ENCODE data around the gene SELENBP1.
A peak's percentile ranks its signal among the peaks of the same experiment; 100 is the strongest.
"Not testable (repeated sequence)": the region's sequence is repeated elsewhere in the genome, so short reads cannot be mapped to it uniquely, and the experiment has no call there.

The SELENBP1 gene

DNA sequence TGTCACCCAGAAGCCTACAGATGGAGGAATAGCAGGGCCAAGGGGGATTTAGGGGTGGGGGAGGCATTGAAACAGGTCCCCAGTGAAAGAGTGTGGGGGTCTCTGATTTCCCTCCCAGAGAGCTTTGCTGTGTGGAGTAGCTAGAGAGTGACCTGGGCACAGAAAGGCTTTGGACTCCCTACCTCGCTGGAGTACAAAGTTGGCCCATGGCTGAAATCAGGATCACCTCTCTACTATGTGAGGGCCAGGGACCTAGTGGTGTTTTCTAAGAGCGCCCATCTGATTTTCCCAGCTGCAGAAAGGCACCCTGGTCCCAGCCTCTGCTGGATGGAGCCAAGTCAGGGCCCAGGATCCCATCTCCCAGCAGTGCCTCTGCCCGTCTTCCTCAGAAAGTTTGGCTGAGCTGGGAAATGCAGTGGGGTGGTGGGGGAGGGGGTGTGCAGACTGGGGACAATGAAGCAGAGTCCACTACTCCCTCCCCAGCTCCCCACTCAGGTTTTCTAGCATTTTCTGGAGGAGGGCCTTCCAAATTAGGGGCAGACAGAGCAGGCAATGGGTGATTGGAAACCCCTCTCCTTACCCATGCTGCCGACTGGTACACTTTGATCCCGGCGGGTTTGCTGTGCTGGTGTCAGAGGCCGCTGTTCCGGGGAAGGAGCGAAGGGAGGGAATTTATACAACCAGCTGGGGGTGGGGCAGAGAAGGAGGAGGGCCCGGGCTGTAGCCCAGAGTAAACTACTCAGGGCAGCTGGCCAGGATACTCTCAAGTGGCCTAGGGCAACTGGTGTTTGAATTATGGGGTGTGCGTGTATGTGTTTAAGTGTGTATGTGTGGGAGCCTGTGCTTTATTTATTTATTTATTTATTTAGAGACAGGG, at the start of gene SELENBP1:
Gene SELENBP1 (minus strand): TSS at position 648 of the 877 bp plus-strand sequence. CDS start 64 bp downstream, at position 584.
- DNase-seq = no peak

GRCh38 chr1:151419819-151420218, 47.3 kb upstream of the SELENBP1 start:
- no peak for DNase-seq

GRCh38 chr1:151418081-151418480, 45.6 kb upstream of the SELENBP1 start:
- no peak for DNase-seq

GRCh38 chr1:151416231-151416630, 43.7 kb upstream of the SELENBP1 start:
- no peak for DNase-seq

- DNase-seq = no peak
Observed at GRCh38 chr1:151411884-151412283, 39.4 kb upstream of the SELENBP1 start.

GRCh38 chr1:151408891-151409290, 36.4 kb upstream of the SELENBP1 start:
- DNase-seq = no peak

DNA sequence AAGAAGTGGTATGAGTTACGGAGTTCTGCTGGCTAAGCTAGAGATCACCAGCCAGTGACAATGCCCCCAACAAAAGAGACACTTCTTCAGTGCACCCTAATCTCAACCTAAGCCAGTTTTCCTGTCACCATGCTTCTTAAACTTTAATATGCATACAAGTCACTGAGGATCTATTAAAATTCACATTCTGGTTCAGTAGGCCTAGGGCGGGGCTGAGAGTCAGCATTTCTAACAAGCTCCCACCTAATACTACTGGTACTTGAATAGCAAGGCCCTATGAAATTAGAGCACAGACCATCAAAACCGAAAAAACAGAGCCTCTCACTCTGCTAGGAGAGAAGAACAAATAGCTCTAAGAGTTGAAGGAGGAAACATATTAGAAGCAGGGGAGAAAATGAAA, 34.8 kb upstream of the SELENBP1 start:
- DNase-seq = no peak

GRCh38 chr1:151406176-151406575, 33.7 kb upstream of the SELENBP1 start:
- DNase-seq = no peak

DNA sequence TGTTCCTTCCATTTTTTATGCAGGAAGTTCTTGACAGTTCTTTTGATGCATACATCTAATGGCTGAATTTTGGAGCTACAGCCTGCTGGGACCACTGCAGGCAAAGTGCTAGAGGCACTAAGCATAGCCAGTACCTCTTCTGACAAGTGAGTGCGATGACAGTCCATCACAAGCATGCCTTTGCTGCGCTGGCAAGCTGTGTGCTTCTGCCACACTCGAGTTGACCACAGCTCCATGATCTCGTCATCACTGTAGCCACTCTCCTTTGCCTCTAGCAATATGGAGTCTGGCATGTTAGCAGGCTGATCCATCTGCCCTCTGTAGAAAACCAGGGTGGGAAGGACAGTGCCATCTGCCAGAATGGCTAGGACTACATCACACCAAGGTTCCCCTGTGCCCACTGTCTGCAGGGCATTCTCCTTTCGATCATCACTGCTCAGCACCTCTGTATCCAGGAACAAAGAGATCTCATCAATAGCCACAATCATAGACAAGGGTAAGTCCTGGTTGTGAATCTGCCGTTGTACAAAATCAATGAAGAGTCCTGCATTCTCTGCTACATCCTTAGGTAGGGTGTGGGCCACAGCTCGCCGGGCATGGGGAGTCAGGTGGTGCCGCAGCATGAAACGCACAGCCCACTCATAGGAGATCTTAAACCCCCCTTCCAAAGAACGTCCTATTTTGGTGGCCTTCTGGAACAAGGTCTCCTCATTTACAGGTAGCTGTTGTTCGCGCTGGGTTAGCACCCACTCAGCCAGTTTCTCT, 32.9 kb upstream of the SELENBP1 start:
- DNase-seq = no peak

GRCh38 chr1:151403612-151404011, 31.1 kb upstream of the SELENBP1 start:
- DNase-seq = no peak

DNA sequence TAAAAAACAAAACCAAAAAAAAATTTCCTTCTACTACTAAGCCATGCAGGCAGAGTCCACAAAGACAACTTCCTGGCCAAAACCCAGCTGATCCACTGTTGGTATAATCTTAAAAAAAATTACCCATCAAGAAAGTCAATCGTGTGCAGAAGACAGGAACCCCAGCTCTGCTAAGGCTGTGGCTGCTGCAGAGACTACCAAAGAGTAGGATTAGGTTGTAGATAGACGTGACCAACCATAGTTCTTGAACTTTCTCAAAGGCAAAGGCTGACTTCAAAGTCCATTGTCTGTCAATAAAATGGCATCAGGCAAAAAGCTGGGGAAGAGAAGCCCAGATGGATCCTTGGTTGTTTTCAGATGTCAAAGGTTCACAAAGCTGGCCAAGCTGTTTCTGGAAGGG, 30.3 kb upstream of the SELENBP1 start:
- DNase-seq = no peak

- no peak for DNase-seq
Observed at GRCh38 chr1:151401860-151402259, 29.4 kb upstream of the SELENBP1 start.

DNA sequence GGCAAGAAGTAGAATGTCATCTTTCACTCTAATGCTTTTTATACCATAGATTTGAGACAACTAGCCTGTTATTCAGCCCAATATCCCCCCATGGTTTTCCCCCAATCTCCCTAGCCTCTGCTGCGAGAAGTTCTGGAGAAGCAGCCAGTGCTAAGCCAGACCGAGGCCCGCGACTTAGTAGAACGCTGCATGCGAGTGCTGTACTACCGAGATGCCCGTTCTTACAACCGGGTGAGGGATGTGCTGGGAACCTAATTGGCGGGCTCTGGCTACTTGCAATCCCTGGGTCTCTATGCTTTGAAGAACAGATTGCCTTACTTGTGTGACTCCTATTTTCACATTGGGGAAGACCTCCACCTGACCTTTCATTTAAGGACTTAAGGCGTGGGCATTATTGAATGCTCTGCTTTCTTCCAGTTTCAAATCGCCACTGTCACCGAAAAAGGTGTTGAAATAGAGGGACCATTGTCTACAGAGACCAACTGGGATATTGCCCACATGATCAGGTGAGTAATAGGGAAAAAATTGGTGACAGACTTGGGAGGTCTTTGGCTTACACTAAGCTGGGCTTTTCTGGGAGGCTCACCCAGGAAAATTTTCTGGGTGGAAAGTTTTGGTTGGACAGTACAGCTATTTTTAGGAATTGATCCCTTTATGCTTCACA, 28.8 kb upstream of the SELENBP1 start:
- DNase-seq = no peak

DNA sequence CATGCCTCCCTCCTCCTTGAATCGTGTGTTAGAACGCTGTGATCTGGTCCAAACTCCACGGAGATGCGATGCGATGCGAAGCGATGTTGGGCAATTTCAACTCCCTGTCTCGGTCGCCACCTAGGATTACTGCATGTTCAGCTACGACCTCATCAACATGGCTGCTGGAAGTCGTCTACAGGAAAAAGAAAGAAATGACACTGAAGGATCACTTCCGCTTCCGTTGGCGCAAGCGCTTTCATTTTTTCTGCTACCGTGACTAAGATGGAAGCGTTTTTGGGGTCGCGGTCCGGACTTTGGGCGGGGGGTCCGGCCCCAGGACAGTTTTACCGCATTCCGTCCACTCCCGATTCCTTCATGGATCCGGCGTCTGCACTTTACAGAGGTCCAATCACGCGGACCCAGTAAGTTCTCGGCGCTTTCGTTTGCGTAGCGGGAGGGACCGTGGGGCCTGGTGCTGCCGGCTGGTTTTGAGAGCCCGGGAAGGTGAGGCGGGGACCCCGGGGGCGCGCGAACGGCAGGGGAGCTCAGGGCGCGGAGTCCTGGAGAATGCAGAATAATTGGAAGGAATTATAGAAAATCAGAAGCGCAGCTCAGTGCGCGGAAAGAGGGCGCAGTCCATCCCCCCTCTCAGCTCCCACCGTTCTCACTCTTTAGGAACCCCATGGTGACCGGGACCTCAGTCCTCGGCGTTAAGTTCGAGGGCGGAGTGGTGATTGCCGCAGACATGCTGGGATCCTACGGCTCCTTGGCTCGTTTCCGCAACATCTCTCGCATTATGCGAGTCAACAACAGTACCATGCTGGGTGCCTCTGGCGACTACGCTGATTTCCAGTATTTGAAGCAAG, 27.0 kb upstream of the SELENBP1 start, which contains the start of gene PSMB4:
Gene PSMB4 (plus strand): TSS at position 250 of the 848 bp plus-strand sequence. CDS start 15 bp downstream, at position 265.
- DNase-seq = peak; percentile 90 to 92

DNA sequence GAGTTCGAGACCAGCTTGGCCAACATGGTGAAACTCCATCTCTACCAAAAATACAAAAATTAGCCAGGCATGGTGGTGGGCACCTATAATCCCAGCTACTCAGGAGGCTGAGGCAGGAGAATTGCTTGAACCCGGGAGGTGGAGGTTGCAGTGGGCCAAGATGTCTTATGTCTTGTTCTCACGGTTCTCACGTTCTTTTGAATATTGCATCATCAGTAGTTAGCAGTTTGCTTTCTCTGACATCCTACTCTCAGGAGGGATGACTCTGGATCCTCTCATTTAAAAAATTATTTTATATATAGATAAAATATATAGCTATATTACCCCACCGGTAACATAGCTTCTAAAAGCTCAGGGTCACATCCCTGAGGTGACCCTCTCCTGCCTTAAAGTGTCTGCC, 23.8 kb upstream of the SELENBP1 start:
- not testable (repeated sequence) for DNase-seq

DNA sequence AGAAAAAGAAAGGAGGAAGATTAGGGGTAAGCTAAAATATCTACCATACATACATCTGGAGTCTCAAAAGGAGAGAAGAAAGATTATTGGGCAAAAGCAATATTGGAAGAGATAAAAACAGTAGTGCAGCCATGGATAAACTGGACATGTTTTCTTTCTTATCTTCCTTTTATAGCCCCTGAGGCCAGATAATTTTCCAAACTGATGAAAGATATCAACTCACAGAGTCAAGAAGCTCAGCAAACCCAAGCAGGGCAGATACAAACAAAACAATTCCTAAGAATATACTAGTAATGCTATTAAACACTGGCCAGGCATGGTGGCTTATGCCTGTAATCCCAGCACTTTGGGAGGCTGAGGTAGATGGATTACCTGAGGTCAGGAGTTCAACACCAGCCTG, 21.1 kb upstream of the SELENBP1 start:
- no peak for DNase-seq

- DNase-seq = no peak
Observed at GRCh38 chr1:151391079-151391563, 18.6 kb upstream of the SELENBP1 start.

GRCh38 chr1:151390221-151391078, 17.9 kb upstream of the SELENBP1 start:
- not testable (repeated sequence) for DNase-seq

GRCh38 chr1:151386002-151386401, 13.5 kb upstream of the SELENBP1 start:
- no peak for DNase-seq

DNA sequence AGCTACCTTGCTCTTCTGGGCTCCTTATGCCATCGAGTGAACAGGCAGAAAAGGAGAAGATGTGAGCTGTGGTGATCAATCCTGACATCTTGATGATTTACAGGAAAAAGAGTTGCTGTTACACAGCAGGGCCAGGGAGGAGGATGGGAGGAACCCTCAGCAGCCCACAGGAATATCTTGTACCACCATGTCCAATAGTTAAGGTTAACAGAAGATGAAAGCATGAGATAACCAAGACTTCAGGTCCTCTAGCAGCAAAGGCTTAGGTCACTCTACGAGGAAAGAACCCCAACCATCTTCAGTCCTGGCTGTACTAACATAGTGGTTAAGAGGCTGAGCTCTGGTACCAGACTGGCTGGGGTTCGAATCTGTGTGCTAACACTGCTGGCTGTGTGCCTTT, 12.1 kb upstream of the SELENBP1 start:
- DNase-seq = no peak

Data from CD4-positive, alpha-beta T cell treated with Interleukin-4 for 1 hour (primary cell).